GM18498 (cell line): ENCODE data around the gene GPC3.
"Not testable (repeated sequence)": the region's sequence is repeated elsewhere in the genome, so short reads cannot be mapped to it uniquely, and the experiment has no call there.

ENCODE experiments used
- ATAC-seq: cut with Tn5 transposase; IDR thresholded peaks from one replicate; pipeline ENCODE4 v1.9.1; 2021; ENCODE audit warnings: mild to moderate bottlenecking, moderate library complexity; ENCODE audit not compliant: unreplicated experiment

GPC3 gene

GRCh38 chrX:133999031-133999705 lies 13.8 kb upstream of the GPC3 start:
- no peak for ATAC-seq

DNA sequence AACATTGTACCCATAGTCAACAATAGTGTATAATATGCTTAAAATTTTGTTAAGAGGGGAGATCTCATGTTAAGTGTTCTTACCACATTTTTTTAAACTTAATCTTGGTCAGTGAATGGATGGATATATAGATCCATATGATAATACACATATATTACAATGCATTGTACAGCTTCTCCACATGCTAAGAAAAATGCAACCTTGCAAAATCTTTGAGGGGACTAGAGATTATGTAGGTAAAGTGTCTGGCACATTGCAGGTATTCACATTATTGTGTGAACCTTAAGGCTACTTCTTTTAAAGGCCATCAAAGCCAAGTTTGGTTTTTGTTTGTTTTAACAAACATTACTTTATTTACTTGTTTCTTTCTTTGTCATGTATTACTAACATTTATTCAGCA lies 10.4 kb upstream of the GPC3 start:
- no peak for ATAC-seq

DNA sequence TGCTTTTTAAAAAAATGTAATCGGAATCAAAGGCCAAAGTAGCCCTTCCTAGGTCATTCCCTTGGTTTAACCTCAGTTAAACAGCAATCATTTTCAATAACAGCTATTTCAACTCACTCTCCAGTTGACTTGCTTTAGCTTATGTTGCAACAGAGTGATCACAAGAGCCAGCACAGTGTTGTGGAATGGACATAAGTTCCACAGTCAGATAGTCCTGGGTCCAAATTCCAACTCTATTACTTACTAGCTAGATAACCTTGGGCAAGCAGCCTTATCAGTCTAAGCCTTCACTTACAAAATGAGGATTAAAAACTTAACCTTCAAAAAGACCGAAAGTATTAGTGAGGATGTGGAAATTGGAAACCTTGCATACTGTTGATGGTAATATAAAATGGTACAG lies 9.2 kb upstream of the GPC3 start:
- no peak for ATAC-seq

- no peak for ATAC-seq
Measured at GRCh38 chrX:133992882-133993281, 7.5 kb upstream of the GPC3 start.

DNA sequence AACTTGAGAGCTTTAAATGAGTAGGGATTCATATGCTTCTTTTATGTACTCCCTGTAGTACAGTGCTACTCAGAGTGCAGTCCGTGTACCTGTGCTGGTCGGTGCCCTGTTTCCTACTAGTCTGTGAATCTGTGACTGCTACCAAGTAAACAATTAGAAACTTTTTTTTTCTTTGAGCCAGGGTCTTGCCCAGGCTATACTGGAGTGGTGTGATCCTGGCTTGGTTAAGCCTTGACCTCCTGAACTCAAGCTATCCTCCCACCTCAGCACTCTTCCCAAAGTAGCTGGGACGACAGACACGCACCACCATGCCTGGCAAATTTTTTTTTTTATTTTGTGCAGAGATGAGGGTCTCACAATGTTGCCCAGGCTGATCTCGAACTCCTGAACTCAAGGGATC lies 6.4 kb upstream of the GPC3 start:
- no peak for ATAC-seq

DNA sequence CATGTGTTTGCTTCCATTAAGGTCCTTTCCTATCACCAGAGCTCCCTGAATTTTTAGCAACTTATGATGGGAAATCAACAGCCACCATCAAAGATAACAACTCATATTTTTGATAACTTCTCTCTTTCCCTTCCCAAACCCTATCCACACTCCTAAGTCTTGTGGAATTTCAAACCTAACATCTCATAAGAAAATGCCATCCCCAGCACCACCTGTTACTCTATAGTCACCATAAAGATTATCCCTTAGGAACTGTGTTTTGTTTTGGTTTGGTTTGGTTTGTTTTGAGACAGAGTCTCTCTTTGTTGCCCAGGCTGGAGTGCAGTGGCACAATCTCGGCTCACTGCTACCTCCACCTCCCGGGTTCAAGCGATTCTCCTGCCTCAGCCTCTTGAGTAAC lies 5.7 kb upstream of the GPC3 start:
- ATAC-seq = not testable (repeated sequence)

DNA sequence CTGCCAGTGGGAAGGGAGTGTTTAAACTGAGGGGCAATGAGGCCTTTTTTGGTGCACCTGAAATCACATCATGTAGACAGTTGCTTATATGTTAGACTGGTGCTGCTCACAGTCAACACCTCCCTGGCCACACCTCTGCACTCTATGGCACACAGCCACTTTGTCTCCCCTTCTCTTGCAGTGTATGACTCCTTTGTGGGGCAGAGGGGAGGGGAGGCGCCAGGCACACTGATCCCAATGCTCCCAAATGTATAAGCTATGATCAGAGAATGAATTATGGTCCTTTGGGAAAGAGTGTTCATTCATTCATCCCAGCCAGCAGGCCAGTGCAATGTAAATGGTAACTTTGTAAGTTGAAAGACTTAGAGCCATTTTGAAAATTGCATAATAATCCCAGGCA lies 4.6 kb upstream of the GPC3 start:
- ATAC-seq = no peak

DNA sequence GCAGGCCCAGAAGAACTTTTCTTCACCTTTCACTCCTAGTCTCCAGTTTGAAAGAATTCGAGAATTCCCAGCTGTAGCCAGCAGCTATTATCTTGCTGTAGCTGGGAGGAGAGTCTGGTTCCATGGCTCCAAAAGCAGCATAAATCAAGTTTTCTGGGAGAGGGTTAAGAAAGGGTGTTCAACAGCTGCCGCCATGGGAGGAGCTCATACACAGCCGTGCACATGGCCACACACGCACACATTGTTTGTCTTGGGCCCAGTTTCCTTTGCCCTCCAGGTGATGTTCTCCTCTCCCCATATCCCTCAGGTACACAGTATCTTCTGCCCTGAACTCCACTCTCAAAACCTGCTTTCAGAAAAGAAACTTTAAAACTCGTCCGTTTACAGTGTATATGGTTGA lies 4.1 kb upstream of the GPC3 start:
- no peak for ATAC-seq

DNA sequence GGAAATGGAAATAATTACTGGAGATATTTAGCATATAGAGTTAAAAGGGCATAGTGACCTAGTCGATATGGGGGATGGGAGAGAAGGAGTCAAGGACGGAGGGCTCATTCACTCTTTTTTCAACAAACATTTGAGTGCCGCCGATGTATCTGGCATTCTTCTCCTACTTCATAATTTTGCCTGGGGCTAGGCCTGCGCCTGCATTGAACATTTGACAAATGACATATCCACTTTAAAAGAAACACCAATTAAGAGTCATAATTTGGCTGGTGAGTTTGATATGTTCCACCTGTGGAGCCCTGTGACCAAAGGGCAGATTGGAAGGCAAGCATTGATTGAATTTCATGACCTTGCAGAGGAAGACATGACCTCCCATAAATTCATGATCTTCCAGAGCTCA lies 2.6 kb upstream of the GPC3 start:
- ATAC-seq = no peak

- no peak for ATAC-seq
Measured at GRCh38 chrX:133987188-133987587, 1.8 kb upstream of the GPC3 start.

DNA sequence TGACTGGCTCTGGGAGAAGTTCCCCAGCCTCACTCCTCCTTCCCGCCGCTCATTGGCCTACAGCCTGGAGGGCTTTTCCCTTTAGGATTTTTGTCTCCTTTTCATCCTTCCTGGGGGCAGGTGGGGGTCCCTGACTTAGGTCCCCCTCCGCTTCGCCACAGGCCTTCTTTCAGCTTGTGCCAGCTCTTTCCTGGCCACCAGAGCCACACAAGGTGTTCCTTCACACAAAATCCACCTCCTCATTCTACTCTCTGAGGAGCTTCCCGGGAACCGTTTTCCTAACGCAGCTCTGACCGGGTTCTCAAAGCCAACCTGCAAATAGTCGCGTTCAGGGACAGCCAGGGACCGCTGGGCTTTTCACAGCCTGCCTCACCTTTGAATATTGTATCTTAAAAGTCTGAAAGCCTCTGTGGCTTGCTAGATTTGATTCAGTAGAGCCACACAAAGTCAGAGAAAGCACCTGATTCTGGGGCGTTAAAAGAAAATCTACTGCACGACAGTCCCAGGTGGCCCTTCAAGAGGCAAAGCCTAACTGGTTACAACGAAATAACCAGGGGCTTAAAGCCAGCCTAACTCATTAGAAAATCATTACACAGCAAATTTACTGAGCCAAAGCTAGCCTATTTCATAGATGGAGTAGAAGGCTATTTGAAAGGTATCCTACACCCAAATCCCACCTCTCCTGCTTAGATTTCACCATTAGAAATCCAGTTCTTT lies 731 bp upstream of the GPC3 start:
- ATAC-seq = no peak

DNA sequence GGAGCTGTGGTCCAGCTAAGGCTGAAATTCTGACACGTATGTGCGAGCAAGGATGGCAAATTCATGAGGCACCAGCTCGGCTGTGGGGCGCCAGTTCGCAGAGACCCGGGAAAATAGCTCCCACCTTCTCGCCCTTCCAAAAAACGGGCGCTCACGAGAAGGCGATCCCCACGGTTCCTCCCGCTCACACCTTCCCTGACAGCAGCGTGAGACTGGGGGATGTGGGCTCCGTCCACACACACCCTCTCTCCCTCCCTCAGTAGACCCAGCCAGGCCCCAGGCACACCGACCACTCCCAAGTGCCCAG lies 584 bp downstream of the GPC3 start:
- ATAC-seq = no peak

DNA sequence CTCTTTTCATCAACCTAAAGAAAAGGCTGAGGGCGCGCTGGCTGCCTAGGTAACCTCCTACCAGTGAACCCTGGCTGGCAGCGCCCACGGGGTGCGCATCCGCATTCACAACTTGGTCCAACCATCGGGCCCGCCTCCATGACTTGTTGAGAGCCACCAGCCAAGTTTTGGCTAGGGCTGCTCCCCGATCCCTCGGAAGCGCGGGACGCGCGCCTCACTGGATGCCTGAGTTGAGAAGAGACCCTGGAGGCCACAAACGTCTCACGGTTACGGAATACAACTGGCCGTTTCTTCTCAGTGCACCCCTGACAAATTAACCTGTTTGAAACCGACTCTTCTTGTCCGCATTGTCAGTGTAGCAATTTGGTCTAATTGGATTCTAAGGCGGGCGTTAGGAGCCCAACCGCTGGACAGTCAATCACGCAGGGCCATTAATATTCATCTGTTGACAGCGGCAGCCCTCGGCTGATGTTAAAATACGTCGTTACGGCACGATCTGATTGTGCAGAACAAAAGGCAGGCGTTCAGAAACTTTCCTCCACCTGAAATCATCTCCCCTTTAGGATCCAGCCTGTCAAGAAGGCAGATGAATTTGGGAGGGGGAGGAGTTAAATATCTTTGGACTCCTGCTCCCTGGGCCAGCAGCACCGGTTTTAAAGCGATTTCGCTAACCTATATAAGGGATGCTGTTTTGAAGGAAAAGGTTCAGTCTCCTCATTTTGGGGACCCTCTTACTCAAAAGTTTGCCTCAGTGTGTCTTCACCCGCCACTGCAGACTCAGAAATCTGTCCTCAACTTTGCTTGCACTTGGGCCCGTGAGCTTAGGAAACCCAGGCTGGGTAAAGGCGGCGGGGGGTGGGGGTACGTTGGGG lies 1.2 kb downstream of the GPC3 start:
- no peak for ATAC-seq

GRCh38 chrX:133983256-133983973 lies 2.0 kb downstream of the GPC3 start:
- no peak for ATAC-seq

DNA sequence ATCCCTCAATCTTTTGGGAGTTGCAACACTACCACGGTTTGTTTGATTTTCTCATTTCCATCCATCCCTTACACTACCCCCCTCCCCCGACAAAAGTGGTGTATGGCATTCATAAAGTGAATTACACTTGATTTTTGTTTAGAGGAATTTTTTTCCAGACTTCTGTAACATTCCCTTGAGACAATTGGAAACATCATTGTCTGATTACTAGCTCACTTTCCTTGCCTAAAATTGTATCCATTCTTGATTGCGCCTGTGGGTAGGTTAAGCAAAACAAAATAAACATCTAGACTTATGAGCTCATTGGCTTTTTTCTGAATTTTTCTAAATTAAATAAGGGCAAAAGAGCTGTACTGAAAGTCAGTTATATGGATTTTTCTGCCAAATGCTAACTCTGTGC lies 3.5 kb downstream of the GPC3 start:
- no peak for ATAC-seq

- ATAC-seq = no peak
Measured at GRCh38 chrX:133980832-133981588, 4.4 kb downstream of the GPC3 start.

DNA sequence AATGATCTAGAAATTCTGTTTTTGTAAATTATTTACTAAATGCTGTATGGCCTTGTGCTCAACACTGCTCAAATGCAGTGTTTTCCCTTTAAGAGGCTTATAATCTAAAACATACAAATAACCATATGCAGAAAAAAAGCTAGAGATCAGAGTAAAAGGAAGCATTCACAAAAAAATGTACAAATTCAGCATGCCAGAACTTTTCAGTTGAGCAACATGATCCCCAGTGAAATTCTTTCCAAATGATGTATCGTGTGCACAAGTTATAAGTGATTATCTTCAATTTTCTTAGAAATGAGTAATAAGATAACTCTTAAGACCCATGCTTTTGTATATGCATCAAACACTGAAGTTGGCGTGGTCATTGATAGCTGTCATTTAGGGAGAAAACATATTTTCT lies 5.0 kb downstream of the GPC3 start:
- ATAC-seq = no peak

DNA sequence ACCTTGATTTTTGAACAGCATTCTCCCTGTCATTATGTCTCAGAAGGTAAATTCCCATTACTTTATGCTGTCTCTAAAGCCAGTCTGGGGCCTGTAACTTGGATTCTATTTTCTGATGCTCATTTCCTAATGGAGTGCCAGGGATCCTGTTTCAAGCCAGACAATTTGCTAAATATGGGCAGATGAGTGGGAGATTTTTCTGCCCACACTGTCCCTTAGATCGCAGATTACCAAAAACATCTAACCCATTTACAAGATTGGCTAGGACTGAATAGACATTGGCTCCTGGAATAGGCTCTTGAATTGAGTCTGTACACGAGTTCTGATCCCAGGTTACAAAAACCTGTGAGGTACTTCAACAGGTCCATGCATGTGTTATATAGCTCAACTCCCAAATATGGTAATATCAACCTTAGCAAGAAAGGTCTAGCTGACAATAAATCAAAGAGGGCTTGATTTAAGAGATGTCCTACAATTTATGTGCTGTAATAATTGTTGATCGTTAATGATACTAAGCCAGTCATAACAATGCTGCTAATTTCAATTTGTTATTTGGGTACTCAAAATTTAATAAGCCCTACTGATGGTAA lies 5.7 kb downstream of the GPC3 start:
- ATAC-seq = no peak

GRCh38 chrX:133973704-133974103 lies 11.7 kb downstream of the GPC3 start:
- ATAC-seq = no peak

DNA sequence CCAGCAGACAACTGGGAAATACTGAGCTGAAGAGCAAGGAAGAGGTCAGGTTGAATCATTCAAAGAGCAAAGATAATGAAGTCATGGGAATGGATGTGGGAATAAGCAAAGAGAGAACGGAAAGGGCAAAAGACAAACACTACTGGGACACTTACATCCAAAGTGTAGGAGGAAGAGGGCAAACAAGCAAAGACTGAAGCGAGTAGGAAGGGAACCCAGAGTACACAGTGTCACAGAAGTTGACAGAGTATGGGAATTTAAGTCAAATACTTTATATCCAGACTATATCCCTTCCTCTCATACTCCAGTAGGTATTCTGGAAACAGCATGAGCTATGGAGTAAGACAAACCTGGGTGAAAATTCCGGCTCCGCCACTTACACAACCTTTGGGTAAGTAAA lies 12.5 kb downstream of the GPC3 start:
- no peak for ATAC-seq
